Memory B cell (primary cell): ENCODE data around the gene DGKI.
"Not testable (repeated sequence)": the region's sequence is repeated elsewhere in the genome, so short reads cannot be mapped to it uniquely, and the experiment has no call there.

Experiments
- ATAC-seq: fragments of 150-1000 bp; cut with Tn5 transposase; 2 replicates; pipeline ENCODE4 v1.10.0; 2021; ENCODE audit warnings: low read depth, mild to moderate bottlenecking, moderate library complexity
- DNase-seq, 2 donors: peaks; one replicate each; pipeline ENCODE4 v3.0.0; 2022; ENCODE audit warnings: low spot score in 2 of 2
- H3K27ac Mint-ChIP-seq: one replicate; pipeline ENCODE4 v1.8.0; 2022; ENCODE audit warnings: mild to moderate bottlenecking, moderate library complexity, mixed read lengths
- H3K27me3 Mint-ChIP-seq: one replicate; pipeline ENCODE4 v1.8.0; 2022; ENCODE audit warnings: mixed read lengths
- H3K36me3 Mint-ChIP-seq: one replicate; pipeline ENCODE4 v1.8.0; 2022; ENCODE audit warnings: mild to moderate bottlenecking, mixed read lengths
- H3K4me1 Mint-ChIP-seq: one replicate; pipeline ENCODE4 v1.8.0; 2022; ENCODE audit warnings: mixed read lengths
- H3K4me3 Mint-ChIP-seq: one replicate; pipeline ENCODE4 v1.8.0; 2022; ENCODE audit warnings: mild to moderate bottlenecking, moderate library complexity, mixed read lengths
- H3K9me3 Mint-ChIP-seq: one replicate; pipeline ENCODE4 v1.8.0; 2022; ENCODE audit warnings: mixed read lengths

DGKI gene

DNA sequence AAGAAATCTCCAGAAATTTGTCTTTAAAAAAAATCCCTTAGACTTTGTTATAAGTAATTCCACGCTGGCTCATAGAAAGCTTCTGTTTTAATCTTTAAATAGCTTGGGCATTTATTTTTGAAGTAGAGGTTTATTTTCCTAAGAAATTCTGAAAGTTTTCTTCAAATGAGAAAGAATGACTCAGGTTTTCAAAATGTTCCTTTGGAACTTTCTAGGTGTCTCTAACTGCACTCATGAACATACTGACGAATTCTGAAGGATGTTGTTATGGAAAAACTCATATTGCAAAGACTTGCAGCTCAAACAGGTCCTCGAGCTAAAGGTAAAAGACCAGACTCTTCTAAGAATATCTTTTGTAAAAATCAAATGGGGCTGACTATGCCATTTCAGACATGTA is 10.7 kb downstream of the DGKI start:
- Mint-ChIP-seq H3K27ac (no peak overlapping the region), H3K4me1 (peaks cover 2% of the 10 kb centered on the region), H3K9me3 (no peaks in the 10 kb centered on the region), H3K4me3 (no peak overlapping the region), H3K27me3 (peaks cover 4% of the 10 kb centered on the region), H3K36me3 (no peaks in the 10 kb centered on the region)
- DNase-seq (no peak), ATAC-seq (no peak)

- ATAC-seq (no peak), DNase-seq (no peak)
- peaks cover 2% of the 10 kb centered on the region for H3K4me1 Mint-ChIP-seq
- no peak overlapping the region for H3K4me3 Mint-ChIP-seq
- H3K27ac Mint-ChIP-seq: no peak overlapping the region
- no peaks in the 10 kb centered on the region for H3K36me3 Mint-ChIP-seq
- H3K27me3 Mint-ChIP-seq: peaks cover 4% of the 10 kb centered on the region
- no peaks in the 10 kb centered on the region for H3K9me3 Mint-ChIP-seq
Measured at GRCh38 chr7:137835486-137836112, 11.2 kb downstream of the DGKI start.

- no peak overlapping the region for H3K27ac Mint-ChIP-seq
- ATAC-seq: no peak
Measured at GRCh38 chr7:137834552-137834951, 12.2 kb downstream of the DGKI start.

GRCh38 chr7:137832990-137833389 is 13.8 kb downstream of the DGKI start:
- not testable (repeated sequence) for DNase-seq, H3K4me3 Mint-ChIP-seq, H3K27me3 Mint-ChIP-seq, H3K36me3 Mint-ChIP-seq, H3K9me3 Mint-ChIP-seq, H3K4me1 Mint-ChIP-seq, ATAC-seq, H3K27ac Mint-ChIP-seq

More at GRCh38 chr7:137834552-137834951, 12.2 kb downstream of the DGKI start:
- Mint-ChIP-seq H3K36me3 (no peaks in the 10 kb centered on the region), H3K4me1 (peaks cover 2% of the 10 kb centered on the region), H3K4me3 (no peak overlapping the region), H3K9me3 (no peaks in the 10 kb centered on the region), H3K27me3 (peaks cover 4% of the 10 kb centered on the region)
- no peak for DNase-seq

DNA sequence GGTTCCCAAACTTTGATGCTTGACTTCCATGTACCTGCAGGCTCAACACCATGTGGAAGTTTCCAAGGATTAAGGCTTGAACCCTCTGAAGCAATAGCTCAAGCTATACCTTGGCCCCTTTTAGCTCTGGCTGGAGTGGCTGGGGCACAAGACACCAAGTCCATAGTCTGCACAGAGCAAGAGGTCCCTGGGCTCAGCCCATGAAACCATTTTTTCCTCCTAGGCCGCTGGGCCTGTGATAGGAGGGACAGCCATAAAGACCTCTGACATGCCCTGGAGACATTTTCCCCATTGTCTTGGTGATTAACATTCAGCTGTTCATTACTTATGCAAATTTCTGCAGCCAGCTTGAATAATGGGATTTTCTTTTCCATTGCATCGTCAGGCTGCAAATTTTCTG is 14.4 kb downstream of the DGKI start:
- Mint-ChIP-seq H3K9me3 (no peaks in the 10 kb centered on the region), H3K4me3 (no peak overlapping the region), H3K27ac (no peak overlapping the region), H3K27me3 (peaks cover 8% of the 10 kb centered on the region), H3K4me1 (peaks cover 2% of the 10 kb centered on the region), H3K36me3 (no peaks in the 10 kb centered on the region)
- no peak for ATAC-seq
- DNase-seq: no peak

- not testable (repeated sequence) for ATAC-seq, H3K27ac Mint-ChIP-seq, H3K4me1 Mint-ChIP-seq, H3K9me3 Mint-ChIP-seq, H3K36me3 Mint-ChIP-seq, H3K4me3 Mint-ChIP-seq, DNase-seq
- peaks cover 10% of the 10 kb centered on the region for H3K27me3 Mint-ChIP-seq
Measured at GRCh38 chr7:137831555-137831954, 15.2 kb downstream of the DGKI start.

DNA sequence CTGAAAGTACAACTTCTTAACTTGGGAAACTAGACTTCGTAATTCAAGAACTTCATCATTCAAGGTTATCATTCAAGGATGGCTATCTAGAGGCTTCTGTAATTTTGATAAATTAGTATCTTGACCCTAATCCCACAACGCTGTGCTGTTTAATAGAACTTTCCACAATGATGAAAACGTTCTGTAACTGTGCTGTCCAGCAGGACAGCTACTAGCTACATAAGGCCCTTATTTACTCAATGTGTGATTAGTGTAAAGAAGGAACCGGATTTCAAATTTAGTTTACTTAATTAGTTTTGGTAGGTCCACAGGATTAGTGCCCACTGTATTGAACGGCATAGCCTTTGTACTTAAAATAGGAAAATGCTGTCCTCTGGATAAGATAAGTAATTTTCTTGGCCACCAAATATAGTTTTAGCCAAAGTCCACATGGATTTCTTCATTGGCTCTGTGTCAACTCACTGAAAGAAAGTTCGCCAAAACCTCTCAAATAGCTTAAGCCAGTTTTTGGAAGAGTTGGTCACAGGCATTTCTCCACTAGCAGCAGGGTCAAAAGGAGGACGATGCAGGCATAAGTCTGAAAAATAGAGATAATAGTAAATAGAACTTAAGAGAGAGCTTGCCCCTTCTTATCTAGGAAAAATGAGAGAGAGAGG is 17.3 kb downstream of the DGKI start:
- DNase-seq: no peak
- H3K4me1 Mint-ChIP-seq: no peaks in the 10 kb centered on the region
- ATAC-seq: no peak
- H3K27me3 Mint-ChIP-seq: peaks cover 10% of the 10 kb centered on the region
- H3K4me3 Mint-ChIP-seq: no peak overlapping the region
- H3K27ac Mint-ChIP-seq: no peak overlapping the region
- H3K36me3 Mint-ChIP-seq: no peaks in the 10 kb centered on the region
- no peaks in the 10 kb centered on the region for H3K9me3 Mint-ChIP-seq

DNA sequence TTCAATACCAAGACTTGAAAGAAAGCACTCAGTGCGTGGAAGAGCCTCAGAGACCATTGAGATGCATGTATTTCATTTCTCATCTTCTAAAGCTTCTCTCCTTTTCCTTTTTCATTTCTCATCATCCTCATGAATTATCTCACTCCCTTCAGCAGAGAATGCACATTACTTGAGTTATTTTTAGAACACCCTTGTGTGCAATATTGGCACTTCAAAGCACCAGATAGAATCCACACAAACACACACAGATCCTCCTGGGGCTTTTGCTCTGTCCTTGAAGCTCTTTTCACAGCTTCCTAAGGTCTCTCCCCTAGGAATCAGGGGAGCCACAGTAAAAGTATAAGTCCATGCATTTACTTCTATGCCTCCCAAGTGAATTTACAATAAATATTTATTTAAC is 18.3 kb downstream of the DGKI start:
- H3K9me3 Mint-ChIP-seq: no peaks in the 10 kb centered on the region
- no peak overlapping the region for H3K4me3 Mint-ChIP-seq
- DNase-seq: no peak
- peaks cover 10% of the 10 kb centered on the region for H3K27me3 Mint-ChIP-seq
- no peaks in the 10 kb centered on the region for H3K4me1 Mint-ChIP-seq
- H3K36me3 Mint-ChIP-seq: no peaks in the 10 kb centered on the region
- ATAC-seq: no peak
- H3K27ac Mint-ChIP-seq: no peak overlapping the region

GRCh38 chr7:137825489-137825888 is 21.3 kb downstream of the DGKI start:
- DNase-seq (no peak), ATAC-seq (no peak)
- no peaks in the 10 kb centered on the region for H3K4me1 Mint-ChIP-seq
- H3K4me3 Mint-ChIP-seq: no peak overlapping the region
- peaks cover 10% of the 10 kb centered on the region for H3K27me3 Mint-ChIP-seq
- no peak overlapping the region for H3K27ac Mint-ChIP-seq
- H3K9me3 Mint-ChIP-seq: no peaks in the 10 kb centered on the region
- H3K36me3 Mint-ChIP-seq: no peaks in the 10 kb centered on the region

DNA sequence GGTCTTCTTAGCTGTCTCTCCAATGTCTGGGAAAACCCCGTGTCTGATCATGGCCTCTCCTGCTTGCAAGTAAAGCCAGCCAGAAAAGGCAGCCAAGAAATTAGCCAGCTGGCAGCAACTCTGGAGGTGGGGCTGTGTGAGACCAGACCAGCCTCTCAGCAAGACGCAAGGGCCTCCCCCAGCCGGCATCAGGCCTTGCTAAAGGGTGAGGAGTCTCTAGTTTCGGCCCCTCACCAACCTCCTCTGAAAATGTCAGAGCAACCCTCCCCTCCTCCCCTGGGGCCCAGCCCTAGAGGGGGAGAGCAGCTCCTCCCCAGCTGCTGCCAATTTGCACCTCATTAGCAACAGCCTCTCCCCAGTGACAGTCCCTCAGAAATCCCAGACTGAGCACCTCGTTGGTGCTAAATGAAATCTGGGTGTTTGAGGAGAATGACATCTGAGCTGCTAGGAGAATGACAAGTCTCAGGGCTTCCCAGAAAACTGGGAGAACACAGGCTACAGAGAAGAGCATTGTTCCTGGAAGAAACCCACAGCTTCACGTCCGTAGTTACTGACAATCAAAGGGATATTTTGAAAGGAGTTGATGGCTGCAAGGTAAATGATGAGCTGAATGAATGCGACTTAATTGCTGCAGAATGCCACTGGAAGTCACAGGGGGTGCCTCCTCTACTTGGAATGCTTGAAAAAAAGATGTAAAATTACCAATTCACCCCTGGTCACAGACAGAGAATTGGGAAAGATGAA is 25.9 kb downstream of the DGKI start:
- DNase-seq: no peak
- no peak overlapping the region for H3K4me3 Mint-ChIP-seq

GRCh38 chr7:137820156-137820555 is 26.6 kb downstream of the DGKI start:
- peaks cover 6% of the 10 kb centered on the region for H3K27me3 Mint-ChIP-seq
- ATAC-seq: no peak
- H3K27ac Mint-ChIP-seq: no peak overlapping the region
- H3K4me3 Mint-ChIP-seq: no peak overlapping the region
- no peaks in the 10 kb centered on the region for H3K36me3 Mint-ChIP-seq
- H3K9me3 Mint-ChIP-seq: no peaks in the 10 kb centered on the region
- no peak for DNase-seq
- no peaks in the 10 kb centered on the region for H3K4me1 Mint-ChIP-seq

More for the DNA sequence above, 25.9 kb downstream of the DGKI start:
- ATAC-seq: no peak
- H3K9me3 Mint-ChIP-seq: no peaks in the 10 kb centered on the region
- no peaks in the 10 kb centered on the region for H3K36me3 Mint-ChIP-seq
- H3K27ac Mint-ChIP-seq: no peak overlapping the region
- H3K27me3 Mint-ChIP-seq: peaks cover 6% of the 10 kb centered on the region
- no peaks in the 10 kb centered on the region for H3K4me1 Mint-ChIP-seq

DNA sequence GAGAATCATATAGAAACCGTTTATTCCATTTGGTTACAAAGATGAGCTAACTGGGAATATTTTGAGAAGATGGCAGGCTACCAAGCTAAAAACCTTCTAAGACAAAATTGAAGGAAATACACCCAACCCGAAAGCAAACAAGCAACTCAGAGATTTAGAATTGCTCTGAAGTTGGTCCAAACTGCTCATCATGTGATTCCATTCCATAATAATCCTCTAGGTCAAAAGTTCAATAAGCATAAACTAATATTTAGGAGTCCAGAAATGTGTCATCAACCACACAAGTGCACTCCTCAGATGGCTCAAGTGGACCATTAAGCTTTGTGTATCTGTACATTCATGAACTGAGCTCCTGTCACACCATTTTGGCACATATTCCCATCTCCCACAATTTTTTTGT is 28.7 kb downstream of the DGKI start:
- no peak overlapping the region for H3K4me3 Mint-ChIP-seq
- peaks cover 6% of the 10 kb centered on the region for H3K27me3 Mint-ChIP-seq
- no peak overlapping the region for H3K27ac Mint-ChIP-seq
- ATAC-seq: no peak
- H3K9me3 Mint-ChIP-seq: no peaks in the 10 kb centered on the region
- DNase-seq: no peak
- H3K4me1 Mint-ChIP-seq: no peaks in the 10 kb centered on the region
- H3K36me3 Mint-ChIP-seq: no peaks in the 10 kb centered on the region

- no peaks in the 10 kb centered on the region for H3K4me1 Mint-ChIP-seq
- no peaks in the 10 kb centered on the region for H3K9me3 Mint-ChIP-seq
- no peak overlapping the region for H3K4me3 Mint-ChIP-seq
- no peak for ATAC-seq
- H3K27me3 Mint-ChIP-seq: peaks cover 7% of the 10 kb centered on the region
- DNase-seq: no peak
- no peak overlapping the region for H3K27ac Mint-ChIP-seq
- no peaks in the 10 kb centered on the region for H3K36me3 Mint-ChIP-seq
Measured at GRCh38 chr7:137816696-137817320, 30.0 kb downstream of the DGKI start.

DNA sequence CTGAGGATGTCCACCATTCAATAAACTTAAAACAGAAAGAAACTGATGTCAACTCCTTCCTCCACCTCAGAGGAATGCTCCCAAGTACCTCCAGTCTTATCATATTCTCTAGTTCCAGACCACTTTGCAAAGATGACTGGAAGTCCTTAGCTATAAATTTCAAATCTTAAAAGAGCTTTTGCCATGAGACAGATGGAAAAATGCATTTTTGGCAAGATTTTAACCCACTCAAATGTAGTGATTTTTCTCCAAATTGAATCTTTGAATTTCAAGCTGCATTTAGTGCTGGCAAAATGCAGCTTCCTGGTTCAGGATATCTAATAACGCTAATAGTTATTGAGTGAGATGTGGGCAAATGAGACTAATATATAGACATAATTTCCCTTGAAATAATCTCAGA is 33.2 kb downstream of the DGKI start:
- ATAC-seq: no peak
- Mint-ChIP-seq H3K27ac (no peak overlapping the region), H3K36me3 (no peaks in the 10 kb centered on the region), H3K27me3 (peaks cover 2% of the 10 kb centered on the region), H3K4me1 (no peaks in the 10 kb centered on the region), H3K9me3 (no peaks in the 10 kb centered on the region), H3K4me3 (no peak overlapping the region)
- no peak for DNase-seq
